ENCODE measurements around the gene DLG2. TPM values are rescaled to one million over a fixed set of nuclear protein-coding genes. Genes with fewer than 3 reads are reported as not detected.

Gene DLG2
- total and polyA plus RNA-seq, 2 donors (not counting 3 experiments of a cell fraction or from before 2014, with no cell fraction given), result 0.15 to 1.1 TPM

GRCh38 chr11:83852775-83853442, 1774.2 kb downstream of the DLG2 start:
- no peak overlapping the region for H3K27ac ChIP-seq (ENCODE audit: insufficient read depth, low read depth, low read length)
- H4K20me1 ChIP-seq (replicated peaks; ENCODE audit: control insufficient read depth, extremely low read depth, insufficient read depth, low read length), result no peaks in the 10 kb centered on the region
- no peak for DNase-seq (ENCODE audit: low read depth, low spot score)
- H3K9me1 ChIP-seq (replicated peaks; ENCODE audit: control insufficient read depth, extremely low read depth, insufficient read depth, low read length), result no peaks in the 10 kb centered on the region
- H3K9ac ChIP-seq (replicated peaks; ENCODE audit: extremely low read depth, insufficient read depth, low read length), result no peak overlapping the region
- no TSS peak for BruUV-seq (replicated peaks)
- intact Hi-C loops (cut with micrococcal nuclease), result no loop called here
- no peak overlapping the region for H2AFZ ChIP-seq (ENCODE audit: low read depth, low read length)
- POLR2A ChIA-PET, result no interaction called here
- H3K4me3 ChIP-seq (replicated peaks in 1 of 3; ENCODE audit: insufficient read depth in 1 of 3, low read depth in 1 of 3, low read length in 3 of 3), result no peak overlapping the region
- H3K27me3 ChIP-seq (ENCODE audit: control insufficient read depth in 2 of 2, insufficient read depth in 2 of 2, low read length in 2 of 2), result no peaks in the 10 kb centered on the region
- H3K36me3 ChIP-seq (ENCODE audit: control insufficient read depth in 2 of 2, extremely low read depth in 1 of 2, insufficient read depth in 2 of 2, low read length in 2 of 2), result no peaks in the 10 kb centered on the region
- H3K79me2 ChIP-seq (ENCODE audit: control insufficient read depth, insufficient read depth, low read length), result no peaks in the 10 kb centered on the region
- FAIRE-seq, result no peak
- no peaks in the 10 kb centered on the region for H3K4me1 ChIP-seq (ENCODE audit: control insufficient read depth, extremely low read depth, insufficient read depth, low read length)
- CTCF ChIA-PET, result no interaction called here
- no peaks in the 10 kb centered on the region for H3K9me3 ChIP-seq (replicated peaks; ENCODE audit: control insufficient read depth, insufficient read depth, low read length)
- no peak overlapping the region for H3K4me2 ChIP-seq (ENCODE audit: insufficient read depth, low read length)
- dilution Hi-C loops (cut with MboI; ENCODE audit: extremely low pct_ligation_motif_present, low sequenced_read_pairs), result no loop called here
- TF ChIP-seq POLR2A (IDR thresholded peaks at IDR 0.05; ENCODE audit: low read depth, low read length) (no peak), JUN (IDR thresholded peaks at IDR 0.05; ENCODE audit: borderline replicate concordance, insufficient read depth, insufficient read length, low read depth) (no peak), GATA2 (IDR thresholded peaks at IDR 0.05; ENCODE audit: insufficient read depth, insufficient read length, low read depth, low read length) (no peak), POLR2AphosphoS5 (IDR thresholded peaks at IDR 0.05; ENCODE audit: insufficient read depth, low read depth, low read length) (no peak), FOS (IDR thresholded peaks at IDR 0.05; ENCODE audit: borderline replicate concordance, insufficient read depth, low read length) (no peak), EZH2 (IDR thresholded peaks at IDR 0.05; ENCODE audit: borderline replicate concordance, low read depth, low read length, severe bottlenecking) (no peak), MYC (IDR thresholded peaks at IDR 0.05; ENCODE audit: low read depth, low read length) (no peak)

- dilution Hi-C loops (cut with MboI; ENCODE audit: extremely low pct_ligation_motif_present, low sequenced_read_pairs) (no loop called here), intact Hi-C loops (cut with micrococcal nuclease) (no loop called here)
- no peaks in the 10 kb centered on the region for H3K4me1 ChIP-seq (ENCODE audit: control insufficient read depth, extremely low read depth, insufficient read depth, low read length)
- no peak overlapping the region for H3K4me3 ChIP-seq (replicated peaks in 1 of 3; ENCODE audit: insufficient read depth in 1 of 3, low read depth in 1 of 3, low read length in 3 of 3)
- H3K27ac ChIP-seq (ENCODE audit: insufficient read depth, low read depth, low read length), result no peak overlapping the region
- H3K36me3 ChIP-seq (ENCODE audit: control insufficient read depth in 2 of 2, extremely low read depth in 1 of 2, insufficient read depth in 2 of 2, low read length in 2 of 2), result no peaks in the 10 kb centered on the region
- H3K27me3 ChIP-seq (ENCODE audit: control insufficient read depth in 2 of 2, insufficient read depth in 2 of 2, low read length in 2 of 2), result no peaks in the 10 kb centered on the region
- ChIA-PET POLR2A (no interaction called here), CTCF (interaction anchor here (0.6 kb wide), 1 partner anchor 315 kb away, joined by 3 read pairs; no protein-coding TSS in a partner anchor)
- no TSS peak for BruUV-seq (replicated peaks)
- H3K79me2 ChIP-seq (ENCODE audit: control insufficient read depth, insufficient read depth, low read length), result no peaks in the 10 kb centered on the region
- no peak overlapping the region for H2AFZ ChIP-seq (ENCODE audit: low read depth, low read length)
- FAIRE-seq (no peak), DNase-seq (ENCODE audit: low read depth, low spot score) (no peak)
- H3K4me2 ChIP-seq (ENCODE audit: insufficient read depth, low read length), result no peak overlapping the region
- no peaks in the 10 kb centered on the region for H4K20me1 ChIP-seq (replicated peaks; ENCODE audit: control insufficient read depth, extremely low read depth, insufficient read depth, low read length)
- no peaks in the 10 kb centered on the region for H3K9me1 ChIP-seq (replicated peaks; ENCODE audit: control insufficient read depth, extremely low read depth, insufficient read depth, low read length)
- H3K9me3 ChIP-seq (replicated peaks; ENCODE audit: control insufficient read depth, insufficient read depth, low read length), result no peaks in the 10 kb centered on the region
- no peak overlapping the region for H3K9ac ChIP-seq (replicated peaks; ENCODE audit: extremely low read depth, insufficient read depth, low read length)
- TF ChIP-seq MYC (IDR thresholded peaks at IDR 0.05; ENCODE audit: low read depth, low read length) (no peak), EZH2 (IDR thresholded peaks at IDR 0.05; ENCODE audit: borderline replicate concordance, low read depth, low read length, severe bottlenecking) (no peak), CTCF (IDR thresholded peaks at IDR 0.05; ENCODE audit: extremely low read depth in 1 of 2, insufficient read depth in 1 of 2, low read depth in 1 of 2, low read length in 2 of 2) (no peak), POLR2A (IDR thresholded peaks at IDR 0.05; ENCODE audit: low read depth, low read length) (no peak)
Observed at GRCh38 chr11:83852012-83852411, 1775.1 kb downstream of the DLG2 start.
